IPS-NIHi11 (cell line): ENCODE measurements around the gene CHTF18.
"Not testable (repeated sequence)": the region's sequence is repeated elsewhere in the genome, so short reads cannot be mapped to it uniquely, and the experiment has no call there.

Experiments used
- DNase-seq: peaks from one replicate; pipeline ENCODE4 v3.0.0; 2012; ENCODE audit warnings: mixed read lengths, low spot score

The CHTF18 gene

GRCh38 chr16:788399-789126 is at the start of gene CHTF18:
CHTF18 (plus strand) TSS chr16:788620; CDS start chr16:788685, 65 bp downstream.
- DNase-seq: peak; percentile 100

- no peak for DNase-seq
Measured at GRCh38 chr16:739560-740458, 48.6 kb upstream of the CHTF18 start.

GRCh38 chr16:740459-740763 is 48.0 kb upstream of the CHTF18 start:
- DNase-seq: no peak

GRCh38 chr16:740764-741505 is 47.5 kb upstream of the CHTF18 start, which contains the start of gene CIAO3:
CIAO3 (minus strand) TSS chr16:740997; CDS start chr16:740985, 12 bp downstream.
- DNase-seq: peak; percentile 96

- no peak for DNase-seq
Measured at GRCh38 chr16:741986-742629, 46.3 kb upstream of the CHTF18 start.

- not testable (repeated sequence) for DNase-seq
Measured at GRCh38 chr16:742894-743293, 45.5 kb upstream of the CHTF18 start.

- no peak for DNase-seq
Measured at GRCh38 chr16:743794-744500, 44.5 kb upstream of the CHTF18 start.

GRCh38 chr16:745739-746138 is 42.7 kb upstream of the CHTF18 start:
- DNase-seq: peak; percentile 95

- no peak for DNase-seq
Measured at GRCh38 chr16:746637-747036, 41.8 kb upstream of the CHTF18 start.

- no peak for DNase-seq
Measured at GRCh38 chr16:747978-748746, 40.3 kb upstream of the CHTF18 start.

- no peak for DNase-seq
Measured at GRCh38 chr16:749010-749409, 39.4 kb upstream of the CHTF18 start.

GRCh38 chr16:750485-750884 is 37.9 kb upstream of the CHTF18 start:
- DNase-seq: no peak

GRCh38 chr16:751152-752006 is 37.0 kb upstream of the CHTF18 start:
- DNase-seq: no peak

GRCh38 chr16:752007-752312 is 36.5 kb upstream of the CHTF18 start:
- DNase-seq: no peak

- DNase-seq: not testable (repeated sequence)
Measured at GRCh38 chr16:754121-754607, 34.3 kb upstream of the CHTF18 start.

- DNase-seq: no peak
Measured at GRCh38 chr16:754656-755055, 33.8 kb upstream of the CHTF18 start.

- no peak for DNase-seq
Measured at GRCh38 chr16:756428-756827, 32.0 kb upstream of the CHTF18 start.

- no peak for DNase-seq
Measured at GRCh38 chr16:759110-759910, 29.1 kb upstream of the CHTF18 start.

- no peak for DNase-seq
Measured at GRCh38 chr16:760065-760464, 28.4 kb upstream of the CHTF18 start.
